ENCODE results near the gene DUOX2. TPM values are rescaled to one million over a fixed set of nuclear protein-coding genes. Genes with fewer than 3 reads are reported as not detected.
A peak's percentile ranks its signal among the peaks of the same experiment; 100 is the strongest.
"Not testable (repeated sequence)": the region's sequence is repeated elsewhere in the genome, so short reads cannot be mapped to it uniquely, and the experiment has no call there.

Gene DUOX2
- total RNA-seq, 3 donors from 2014 or later (not counting 1 experiment from before 2014, with no cell fraction given) = 2.5 TPM; not detected in 2

GRCh38 chr15:45073602-45074001, 40.4 kb downstream of the DUOX2 start:
- intact Hi-C loops (cut with micrococcal nuclease); H3K27me3 Mint-ChIP-seq (ENCODE audit: low read depth in 2 of 2); H3K4me3 ChIP-seq (ENCODE audit: low read length): not testable (repeated sequence)

GRCh38 chr15:45069942-45070360, 44.0 kb downstream of the DUOX2 start:
- H3K9me3 Mint-ChIP-seq; H3K36me3 Mint-ChIP-seq; H3K4me1 Mint-ChIP-seq; H3K9me3 ChIP-seq (ENCODE audit: control insufficient read depth, insufficient read depth, low read length); DNase-seq; H3K27ac Mint-ChIP-seq; H3K36me3 ChIP-seq (ENCODE audit: control insufficient read depth, insufficient read depth, low read length); H3K27me3 Mint-ChIP-seq (ENCODE audit: low read depth in 2 of 2); H3K4me3 Mint-ChIP-seq; H3K27ac ChIP-seq (ENCODE audit: low read length); ATAC-seq; intact Hi-C loops (cut with micrococcal nuclease); H3K4me3 ChIP-seq (ENCODE audit: low read length); H3K4me1 ChIP-seq (ENCODE audit: control insufficient read depth, insufficient read depth, low read length); H3K27me3 ChIP-seq (ENCODE audit: control insufficient read depth, insufficient read depth, low read length): not testable (repeated sequence)
- WGBS (ENCODE audit: insufficient coverage) = 83% methylated on average over 4 of the region's 6 CpGs

More at GRCh38 chr15:45073602-45074001, 40.4 kb downstream of the DUOX2 start:
- H3K9me3 Mint-ChIP-seq; H3K4me3 Mint-ChIP-seq; H3K36me3 Mint-ChIP-seq; H3K36me3 ChIP-seq (ENCODE audit: control insufficient read depth, insufficient read depth, low read length); H3K9me3 ChIP-seq (ENCODE audit: control insufficient read depth, insufficient read depth, low read length); DNase-seq; H3K27me3 ChIP-seq (ENCODE audit: control insufficient read depth, insufficient read depth, low read length); H3K27ac Mint-ChIP-seq; ATAC-seq; H3K4me1 ChIP-seq (ENCODE audit: control insufficient read depth, insufficient read depth, low read length); H3K4me1 Mint-ChIP-seq; H3K27ac ChIP-seq (ENCODE audit: low read length): not testable (repeated sequence)

GRCh38 chr15:45064386-45064785, 49.6 kb downstream of the DUOX2 start:
- H3K9me3 ChIP-seq (ENCODE audit: control insufficient read depth, insufficient read depth, low read length) = no peaks in the 10 kb centered on the region
- TF ChIP-seq CTCF (IDR thresholded peaks at IDR 0.05) = no peak
- no peaks in the 10 kb centered on the region for H3K4me1 ChIP-seq (ENCODE audit: control insufficient read depth, insufficient read depth, low read length)
- ATAC-seq (no peak), DNase-seq (no peak)
- H3K4me3 Mint-ChIP-seq = no peak overlapping the region
- H3K4me3 ChIP-seq (ENCODE audit: low read length) = no peak overlapping the region
- no peak overlapping the region for H3K27ac Mint-ChIP-seq
- no peaks in the 10 kb centered on the region for H3K9me3 Mint-ChIP-seq
- 99% methylated on average over 4 of the region's 4 CpGs for WGBS (ENCODE audit: insufficient coverage)
- H3K27me3 Mint-ChIP-seq (ENCODE audit: low read depth in 2 of 2) = no peaks in the 10 kb centered on the region
- H3K36me3 Mint-ChIP-seq = no peaks in the 10 kb centered on the region
- peaks cover 5 to 7% of the 10 kb centered on the region in 2 donors for H3K4me1 Mint-ChIP-seq
- intact Hi-C loops (cut with micrococcal nuclease) = no loop called here
- H3K27ac ChIP-seq (ENCODE audit: low read length) = no peak overlapping the region
- H3K36me3 ChIP-seq (ENCODE audit: control insufficient read depth, insufficient read depth, low read length) = no peaks in the 10 kb centered on the region
- no peaks in the 10 kb centered on the region for H3K27me3 ChIP-seq (ENCODE audit: control insufficient read depth, insufficient read depth, low read length)

- H3K27ac Mint-ChIP-seq; intact Hi-C loops (cut with micrococcal nuclease); H3K4me1 ChIP-seq (ENCODE audit: control insufficient read depth, insufficient read depth, low read length); H3K36me3 Mint-ChIP-seq; H3K9me3 Mint-ChIP-seq; H3K9me3 ChIP-seq (ENCODE audit: control insufficient read depth, insufficient read depth, low read length); H3K27ac ChIP-seq (ENCODE audit: low read length); H3K4me3 Mint-ChIP-seq; DNase-seq; H3K4me3 ChIP-seq (ENCODE audit: low read length); H3K4me1 Mint-ChIP-seq; H3K27me3 ChIP-seq (ENCODE audit: control insufficient read depth, insufficient read depth, low read length); H3K36me3 ChIP-seq (ENCODE audit: control insufficient read depth, insufficient read depth, low read length); ATAC-seq; H3K27me3 Mint-ChIP-seq (ENCODE audit: low read depth in 2 of 2): not testable (repeated sequence)
- WGBS (ENCODE audit: insufficient coverage) = 91% methylated on average over 4 of the region's 7 CpGs
Observed at GRCh38 chr15:45062301-45062700, 51.7 kb downstream of the DUOX2 start.

- H3K36me3 ChIP-seq (ENCODE audit: control insufficient read depth, insufficient read depth, low read length); DNase-seq; H3K27ac Mint-ChIP-seq; H3K27me3 Mint-ChIP-seq (ENCODE audit: low read depth in 2 of 2); H3K27ac ChIP-seq (ENCODE audit: low read length); H3K4me3 ChIP-seq (ENCODE audit: low read length); H3K27me3 ChIP-seq (ENCODE audit: control insufficient read depth, insufficient read depth, low read length); intact Hi-C loops (cut with micrococcal nuclease); H3K4me1 ChIP-seq (ENCODE audit: control insufficient read depth, insufficient read depth, low read length); H3K9me3 ChIP-seq (ENCODE audit: control insufficient read depth, insufficient read depth, low read length); H3K36me3 Mint-ChIP-seq; H3K4me3 Mint-ChIP-seq; H3K4me1 Mint-ChIP-seq; H3K9me3 Mint-ChIP-seq: not testable (repeated sequence)
- WGBS (ENCODE audit: insufficient coverage) = 91% methylated on average over 3 of the region's 3 CpGs
- peak in 1 of 3 donors; percentile 70 for ATAC-seq
Observed at GRCh38 chr15:45058690-45059675, 55.0 kb downstream of the DUOX2 start.

GRCh38 chr15:45052676-45053075, 61.3 kb downstream of the DUOX2 start:
- H3K9me3 Mint-ChIP-seq; DNase-seq; H3K4me1 Mint-ChIP-seq; H3K4me3 Mint-ChIP-seq; H3K27me3 ChIP-seq (ENCODE audit: control insufficient read depth, insufficient read depth, low read length); H3K27ac ChIP-seq (ENCODE audit: low read length); H3K27me3 Mint-ChIP-seq (ENCODE audit: low read depth in 2 of 2); H3K27ac Mint-ChIP-seq; H3K4me3 ChIP-seq (ENCODE audit: low read length); H3K9me3 ChIP-seq (ENCODE audit: control insufficient read depth, insufficient read depth, low read length); H3K36me3 Mint-ChIP-seq; ATAC-seq; intact Hi-C loops (cut with micrococcal nuclease); H3K36me3 ChIP-seq (ENCODE audit: control insufficient read depth, insufficient read depth, low read length); H3K4me1 ChIP-seq (ENCODE audit: control insufficient read depth, insufficient read depth, low read length): not testable (repeated sequence)
- WGBS (ENCODE audit: insufficient coverage) = 92% methylated on average over 3 of the region's 3 CpGs
